HEK293 (cell line): ENCODE measurements around the gene TRUB1.

ENCODE experiments used
- CTCF ChIA-PET: fragments of 350-600 bp; formaldehyde crosslinking; extraction: SDS; loops from one replicate; lab custom pipeline; 2021; ENCODE audit warnings: antibody characterized with exemption; lab: Yijun Ruan, JAX
- POLR2A ChIA-PET: fragments of 300-600 bp; formaldehyde crosslinking; extraction: SDS; loops from one replicate; lab custom pipeline; 2020; ENCODE audit warnings: antibody characterized with exemption, inconsistent platforms; lab: Yijun Ruan, JAX
- H3K27ac ChIP-seq: fragments of 200-500 bp; sonication (Bioruptor generic); 2 replicates; pipeline ENCODE4 v1.5.1; 2014; ENCODE audit warnings: low read depth, low read length, control low read depth, inconsistent platforms; ENCODE audit errors: extremely low read depth
- H3K36me3 ChIP-seq, 2 experiments: fragments of 200-500 bp in 1 of 2; sonication (Bioruptor generic) in 1 of 2; 1 replicate in 1 of 2; 2 replicates in 1 of 2; pipeline ENCODE4 v1.5.1; 2014 to 2017; ENCODE audit warnings: inconsistent platforms in 2 of 2, low read length in 2 of 2; ENCODE audit not compliant: control insufficient read depth in 2 of 2, insufficient read depth in 1 of 2
- H3K4me1 ChIP-seq: fragments of 200-500 bp; sonication (Bioruptor generic); 2 replicates; pipeline ENCODE4 v1.5.1; 2014; ENCODE audit warnings: mild to moderate bottlenecking, low read length, inconsistent platforms; ENCODE audit not compliant: control insufficient read depth, insufficient read depth
- H3K4me3 ChIP-seq: 2 replicates; pipeline ENCODE4 v1.5.1; 2011; ENCODE audit warnings: low read depth, mild to moderate bottlenecking, control low read depth, low read length, moderate library complexity
- H3K9me3 ChIP-seq: fragments of 200-500 bp; sonication (Bioruptor generic); 2 replicates; pipeline ENCODE4 v1.5.1; 2014; ENCODE audit warnings: low read depth, low read length, inconsistent platforms; ENCODE audit not compliant: control insufficient read depth, insufficient read depth
- GLI2 ChIP-seq: fragments of 450-650 bp; formaldehyde crosslinking; IDR thresholded peaks from 2 replicates; pipeline ENCODE4; 2017; ENCODE audit warnings: missing biosample characterization, missing genetic modification characterization, low read depth, borderline replicate concordance
- IKZF3 ChIP-seq: fragments of 450-650 bp; IDR thresholded peaks from 2 replicates; pipeline ENCODE4 v1.5.0; 2018; ENCODE audit warnings: missing biosample characterization, mild to moderate bottlenecking, missing genetic modification characterization, moderate library complexity
- ZFP41 ChIP-seq: fragments of 450-650 bp; formaldehyde crosslinking; IDR thresholded peaks from 2 replicates; pipeline ENCODE4 v1.5.1; 2016; ENCODE audit warnings: missing biosample characterization, missing genetic modification characterization, borderline replicate concordance
- ZNF169 ChIP-seq: fragments of 450-650 bp; formaldehyde crosslinking; IDR thresholded peaks from 2 replicates; pipeline ENCODE4 v1.5.1; 2016; ENCODE audit warnings: missing biosample characterization, missing genetic modification characterization
- ZNF341 ChIP-seq: fragments of 450-650 bp; formaldehyde crosslinking; IDR thresholded peaks from 2 replicates; pipeline ENCODE4; 2016; ENCODE audit warnings: low read depth, missing biosample characterization, missing genetic modification characterization
- ZNF350 ChIP-seq: fragments of 450-650 bp; formaldehyde crosslinking; IDR thresholded peaks from 2 replicates; pipeline ENCODE4 v1.5.0; 2017; ENCODE audit warnings: missing biosample characterization, mild to moderate bottlenecking, missing genetic modification characterization
- ZNF473 ChIP-seq: fragments of 450-650 bp; formaldehyde crosslinking; IDR thresholded peaks from 2 replicates; pipeline ENCODE4 v1.5.1; 2017; ENCODE audit warnings: missing biosample characterization, missing genetic modification characterization
- ZNF48 ChIP-seq: fragments of 450-650 bp; formaldehyde crosslinking; IDR thresholded peaks from 2 replicates; pipeline ENCODE4 v1.5.1; 2016; ENCODE audit warnings: missing biosample characterization, missing genetic modification characterization
- ZNF664 ChIP-seq: fragments of 450-650 bp; formaldehyde crosslinking; IDR thresholded peaks from 2 replicates; pipeline ENCODE4 v1.5.1; 2016; ENCODE audit warnings: missing biosample characterization, missing genetic modification characterization
- ZNF830 ChIP-seq: fragments of 450-650 bp; IDR thresholded peaks from 2 replicates; pipeline ENCODE4 v1.5.0; 2018; ENCODE audit warnings: missing biosample characterization, missing genetic modification characterization, low read depth, mild to moderate bottlenecking, moderate library complexity
- TF ChIP-seq, protein P1 (sequence below): fragments of 450-650 bp; IDR thresholded peaks from 2 replicates; pipeline ENCODE4 v1.5.1; 2018; ENCODE audit warnings: missing biosample characterization, mild to moderate bottlenecking, missing genetic modification characterization
- TF ChIP-seq, protein P2 (sequence below): fragments of 450-650 bp; formaldehyde crosslinking; IDR thresholded peaks from 2 replicates; pipeline ENCODE4 v1.5.1; 2017; ENCODE audit warnings: missing biosample characterization, missing genetic modification characterization
- TF ChIP-seq, protein P3 (sequence below): fragments of 450-650 bp; formaldehyde crosslinking; conservative IDR thresholded peaks from 2 replicates; pipeline ENCODE4 v1.5.1; 2016; ENCODE audit warnings: low read depth, missing biosample characterization, missing genetic modification characterization
- TF ChIP-seq, protein P4 (sequence below): IDR thresholded peaks from 2 replicates; pipeline ENCODE4 v1.6.1; 2011; ENCODE audit warnings: mild to moderate bottlenecking, low read depth, low read length, borderline replicate concordance
- TF ChIP-seq, protein P5 (sequence below): fragments of 450-650 bp; formaldehyde crosslinking; IDR thresholded peaks from 2 replicates; pipeline ENCODE4 v1.5.1; 2016; ENCODE audit warnings: missing biosample characterization, missing genetic modification characterization
- TF ChIP-seq, protein P6 (sequence below): fragments of 450-650 bp; formaldehyde crosslinking; IDR thresholded peaks from 2 replicates; pipeline ENCODE4 v1.5.1; 2017; ENCODE audit warnings: missing biosample characterization, missing genetic modification characterization
- TF ChIP-seq, protein P7 (sequence below): fragments of 450-650 bp; formaldehyde crosslinking; IDR thresholded peaks from 2 replicates; pipeline ENCODE4 v1.5.1; 2017; ENCODE audit warnings: missing biosample characterization, missing genetic modification characterization
- TF ChIP-seq, protein P8 (sequence below): fragments of 450-650 bp; formaldehyde crosslinking; IDR thresholded peaks from 2 replicates; pipeline ENCODE4 v1.5.1; 2016; ENCODE audit warnings: missing biosample characterization, missing genetic modification characterization

Gene TRUB1

DNA sequence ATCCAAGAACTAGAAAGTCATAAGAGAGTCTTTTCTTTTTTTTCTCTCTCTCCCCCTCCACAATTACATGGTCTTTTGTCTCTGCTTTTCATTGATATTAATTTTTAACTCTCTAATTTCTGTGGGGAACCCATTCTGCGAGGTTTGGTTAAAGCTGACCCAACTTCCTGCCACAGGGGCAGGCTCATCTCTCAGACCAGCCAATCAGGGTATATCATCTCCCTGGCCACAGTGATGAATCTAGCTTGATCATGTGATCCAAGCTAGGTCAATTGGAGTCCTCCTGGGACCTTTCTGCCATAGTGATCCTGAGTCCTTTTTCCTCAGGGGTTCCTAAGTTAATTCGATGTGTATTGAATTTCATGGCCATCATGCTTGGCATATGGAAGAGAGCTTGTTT is 38.0 kb upstream of the TRUB1 start (continued):
- no peak for TF ChIP-seq ZNF350 (tag by site-specific recombination)
- TF ChIP-seq, protein P1, sequence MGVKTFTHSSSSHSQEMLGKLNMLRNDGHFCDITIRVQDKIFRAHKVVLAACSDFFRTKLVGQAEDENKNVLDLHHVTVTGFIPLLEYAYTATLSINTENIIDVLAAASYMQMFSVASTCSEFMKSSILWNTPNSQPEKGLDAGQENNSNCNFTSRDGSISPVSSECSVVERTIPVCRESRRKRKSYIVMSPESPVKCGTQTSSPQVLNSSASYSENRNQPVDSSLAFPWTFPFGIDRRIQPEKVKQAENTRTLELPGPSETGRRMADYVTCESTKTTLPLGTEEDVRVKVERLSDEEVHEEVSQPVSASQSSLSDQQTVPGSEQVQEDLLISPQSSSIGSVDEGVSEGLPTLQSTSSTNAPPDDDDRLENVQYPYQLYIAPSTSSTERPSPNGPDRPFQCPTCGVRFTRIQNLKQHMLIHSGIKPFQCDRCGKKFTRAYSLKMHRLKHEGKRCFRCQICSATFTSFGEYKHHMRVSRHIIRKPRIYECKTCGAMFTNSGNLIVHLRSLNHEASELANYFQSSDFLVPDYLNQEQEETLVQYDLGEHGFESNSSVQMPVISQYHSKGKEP (tag by site-specific recombination): no peak

DNA sequence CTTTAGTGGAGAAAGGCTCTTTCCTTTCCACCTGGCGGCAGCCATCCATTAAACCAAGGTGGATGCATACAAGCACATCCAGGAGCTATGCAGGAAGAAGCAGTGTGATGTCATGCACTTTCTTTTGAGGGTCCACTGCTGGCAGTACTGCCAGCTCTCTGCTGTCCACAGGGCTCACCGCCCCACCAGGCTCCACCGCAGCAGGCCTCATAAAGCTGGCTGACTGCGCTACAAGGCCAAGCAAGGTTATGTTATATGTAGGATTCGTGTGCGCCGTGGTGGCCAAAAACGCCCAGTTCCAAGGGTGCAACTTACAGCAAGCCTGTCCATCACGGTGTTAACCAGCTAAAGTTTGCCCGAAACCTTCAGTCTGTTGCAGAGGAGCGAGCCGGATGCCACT is 37.3 kb upstream of the TRUB1 start:
- Histone ChIP-seq H3K4me3 (no peak overlapping the region), H3K27ac (no peak overlapping the region), H3K9me3 (no peaks in the 10 kb centered on the region), H3K36me3 (no peaks in the 10 kb centered on the region), H3K4me1 (peaks cover 3% of the 10 kb centered on the region; the same call in 1 of the 2 replicates)
- TF ChIP-seq IKZF3 (tag by site-specific recombination) (no peak), ZNF473 (tag by site-specific recombination) (no peak), ZNF48 (no peak), ZNF830 (tag by site-specific recombination) (no peak), ZNF341 (no peak), ZNF169 (tag by site-specific recombination) (no peak), GLI2 (tag by site-specific recombination) (no peak), ZNF664 (tag by site-specific recombination) (no peak), ZFP41 (tag by site-specific recombination) (no peak)
- TF ChIP-seq, protein P2, sequence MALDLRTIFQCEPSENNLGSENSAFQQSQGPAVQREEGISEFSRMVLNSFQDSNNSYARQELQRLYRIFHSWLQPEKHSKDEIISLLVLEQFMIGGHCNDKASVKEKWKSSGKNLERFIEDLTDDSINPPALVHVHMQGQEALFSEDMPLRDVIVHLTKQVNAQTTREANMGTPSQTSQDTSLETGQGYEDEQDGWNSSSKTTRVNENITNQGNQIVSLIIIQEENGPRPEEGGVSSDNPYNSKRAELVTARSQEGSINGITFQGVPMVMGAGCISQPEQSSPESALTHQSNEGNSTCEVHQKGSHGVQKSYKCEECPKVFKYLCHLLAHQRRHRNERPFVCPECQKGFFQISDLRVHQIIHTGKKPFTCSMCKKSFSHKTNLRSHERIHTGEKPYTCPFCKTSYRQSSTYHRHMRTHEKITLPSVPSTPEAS (tag by site-specific recombination): no peak
- TF ChIP-seq, protein P3, sequence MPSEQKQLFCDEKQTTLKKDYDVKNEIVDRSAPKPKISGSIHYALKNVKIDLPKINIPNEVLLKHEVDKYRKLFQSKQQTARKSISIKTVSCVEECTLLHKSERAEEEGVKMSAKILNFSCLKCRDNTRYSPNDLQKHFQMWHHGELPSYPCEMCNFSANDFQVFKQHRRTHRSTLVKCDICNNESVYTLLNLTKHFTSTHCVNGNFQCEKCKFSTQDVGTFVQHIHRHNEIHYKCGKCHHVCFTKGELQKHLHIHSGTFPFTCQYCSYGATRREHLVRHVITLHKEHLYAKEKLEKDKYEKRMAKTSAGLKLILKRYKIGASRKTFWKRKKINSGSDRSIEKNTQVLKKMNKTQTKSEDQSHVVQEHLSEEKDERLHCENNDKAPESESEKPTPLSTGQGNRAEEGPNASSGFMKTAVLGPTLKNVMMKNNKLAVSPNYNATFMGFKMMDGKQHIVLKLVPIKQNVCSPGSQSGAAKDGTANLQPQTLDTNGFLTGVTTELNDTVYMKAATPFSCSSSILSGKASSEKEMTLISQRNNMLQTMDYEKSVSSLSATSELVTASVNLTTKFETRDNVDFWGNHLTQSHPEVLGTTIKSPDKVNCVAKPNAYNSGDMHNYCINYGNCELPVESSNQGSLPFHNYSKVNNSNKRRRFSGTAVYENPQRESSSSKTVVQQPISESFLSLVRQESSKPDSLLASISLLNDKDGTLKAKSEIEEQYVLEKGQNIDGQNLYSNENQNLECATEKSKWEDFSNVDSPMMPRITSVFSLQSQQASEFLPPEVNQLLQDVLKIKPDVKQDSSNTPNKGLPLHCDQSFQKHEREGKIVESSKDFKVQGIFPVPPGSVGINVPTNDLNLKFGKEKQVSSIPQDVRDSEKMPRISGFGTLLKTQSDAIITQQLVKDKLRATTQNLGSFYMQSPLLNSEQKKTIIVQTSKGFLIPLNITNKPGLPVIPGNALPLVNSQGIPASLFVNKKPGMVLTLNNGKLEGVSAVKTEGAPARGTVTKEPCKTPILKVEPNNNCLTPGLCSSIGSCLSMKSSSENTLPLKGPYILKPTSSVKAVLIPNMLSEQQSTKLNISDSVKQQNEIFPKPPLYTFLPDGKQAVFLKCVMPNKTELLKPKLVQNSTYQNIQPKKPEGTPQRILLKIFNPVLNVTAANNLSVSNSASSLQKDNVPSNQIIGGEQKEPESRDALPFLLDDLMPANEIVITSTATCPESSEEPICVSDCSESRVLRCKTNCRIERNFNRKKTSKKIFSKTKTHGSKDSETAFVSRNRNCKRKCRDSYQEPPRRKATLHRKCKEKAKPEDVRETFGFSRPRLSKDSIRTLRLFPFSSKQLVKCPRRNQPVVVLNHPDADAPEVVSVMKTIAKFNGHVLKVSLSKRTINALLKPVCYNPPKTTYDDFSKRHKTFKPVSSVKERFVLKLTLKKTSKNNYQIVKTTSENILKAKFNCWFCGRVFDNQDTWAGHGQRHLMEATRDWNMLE (tag by site-specific recombination): no peak
- TF ChIP-seq, protein P4, sequence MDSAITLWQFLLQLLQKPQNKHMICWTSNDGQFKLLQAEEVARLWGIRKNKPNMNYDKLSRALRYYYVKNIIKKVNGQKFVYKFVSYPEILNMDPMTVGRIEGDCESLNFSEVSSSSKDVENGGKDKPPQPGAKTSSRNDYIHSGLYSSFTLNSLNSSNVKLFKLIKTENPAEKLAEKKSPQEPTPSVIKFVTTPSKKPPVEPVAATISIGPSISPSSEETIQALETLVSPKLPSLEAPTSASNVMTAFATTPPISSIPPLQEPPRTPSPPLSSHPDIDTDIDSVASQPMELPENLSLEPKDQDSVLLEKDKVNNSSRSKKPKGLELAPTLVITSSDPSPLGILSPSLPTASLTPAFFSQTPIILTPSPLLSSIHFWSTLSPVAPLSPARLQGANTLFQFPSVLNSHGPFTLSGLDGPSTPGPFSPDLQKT: no peak
- TF ChIP-seq, protein P5, sequence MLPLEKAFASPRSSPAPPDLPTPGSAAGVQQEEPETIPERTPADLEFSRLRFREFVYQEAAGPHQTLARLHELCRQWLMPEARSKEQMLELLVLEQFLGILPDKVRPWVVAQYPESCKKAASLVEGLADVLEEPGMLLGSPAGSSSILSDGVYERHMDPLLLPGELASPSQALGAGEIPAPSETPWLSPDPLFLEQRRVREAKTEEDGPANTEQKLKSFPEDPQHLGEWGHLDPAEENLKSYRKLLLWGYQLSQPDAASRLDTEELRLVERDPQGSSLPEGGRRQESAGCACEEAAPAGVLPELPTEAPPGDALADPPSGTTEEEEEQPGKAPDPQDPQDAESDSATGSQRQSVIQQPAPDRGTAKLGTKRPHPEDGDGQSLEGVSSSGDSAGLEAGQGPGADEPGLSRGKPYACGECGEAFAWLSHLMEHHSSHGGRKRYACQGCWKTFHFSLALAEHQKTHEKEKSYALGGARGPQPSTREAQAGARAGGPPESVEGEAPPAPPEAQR (tag by site-specific recombination): no peak
- TF ChIP-seq, protein P6, sequence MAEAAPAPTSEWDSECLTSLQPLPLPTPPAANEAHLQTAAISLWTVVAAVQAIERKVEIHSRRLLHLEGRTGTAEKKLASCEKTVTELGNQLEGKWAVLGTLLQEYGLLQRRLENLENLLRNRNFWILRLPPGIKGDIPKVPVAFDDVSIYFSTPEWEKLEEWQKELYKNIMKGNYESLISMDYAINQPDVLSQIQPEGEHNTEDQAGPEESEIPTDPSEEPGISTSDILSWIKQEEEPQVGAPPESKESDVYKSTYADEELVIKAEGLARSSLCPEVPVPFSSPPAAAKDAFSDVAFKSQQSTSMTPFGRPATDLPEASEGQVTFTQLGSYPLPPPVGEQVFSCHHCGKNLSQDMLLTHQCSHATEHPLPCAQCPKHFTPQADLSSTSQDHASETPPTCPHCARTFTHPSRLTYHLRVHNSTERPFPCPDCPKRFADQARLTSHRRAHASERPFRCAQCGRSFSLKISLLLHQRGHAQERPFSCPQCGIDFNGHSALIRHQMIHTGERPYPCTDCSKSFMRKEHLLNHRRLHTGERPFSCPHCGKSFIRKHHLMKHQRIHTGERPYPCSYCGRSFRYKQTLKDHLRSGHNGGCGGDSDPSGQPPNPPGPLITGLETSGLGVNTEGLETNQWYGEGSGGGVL: no peak
- TF ChIP-seq, protein P7, sequence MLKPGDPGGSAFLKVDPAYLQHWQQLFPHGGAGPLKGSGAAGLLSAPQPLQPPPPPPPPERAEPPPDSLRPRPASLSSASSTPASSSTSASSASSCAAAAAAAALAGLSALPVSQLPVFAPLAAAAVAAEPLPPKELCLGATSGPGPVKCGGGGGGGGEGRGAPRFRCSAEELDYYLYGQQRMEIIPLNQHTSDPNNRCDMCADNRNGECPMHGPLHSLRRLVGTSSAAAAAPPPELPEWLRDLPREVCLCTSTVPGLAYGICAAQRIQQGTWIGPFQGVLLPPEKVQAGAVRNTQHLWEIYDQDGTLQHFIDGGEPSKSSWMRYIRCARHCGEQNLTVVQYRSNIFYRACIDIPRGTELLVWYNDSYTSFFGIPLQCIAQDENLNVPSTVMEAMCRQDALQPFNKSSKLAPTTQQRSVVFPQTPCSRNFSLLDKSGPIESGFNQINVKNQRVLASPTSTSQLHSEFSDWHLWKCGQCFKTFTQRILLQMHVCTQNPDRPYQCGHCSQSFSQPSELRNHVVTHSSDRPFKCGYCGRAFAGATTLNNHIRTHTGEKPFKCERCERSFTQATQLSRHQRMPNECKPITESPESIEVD (tag by site-specific recombination): no peak
- TF ChIP-seq, protein P8, sequence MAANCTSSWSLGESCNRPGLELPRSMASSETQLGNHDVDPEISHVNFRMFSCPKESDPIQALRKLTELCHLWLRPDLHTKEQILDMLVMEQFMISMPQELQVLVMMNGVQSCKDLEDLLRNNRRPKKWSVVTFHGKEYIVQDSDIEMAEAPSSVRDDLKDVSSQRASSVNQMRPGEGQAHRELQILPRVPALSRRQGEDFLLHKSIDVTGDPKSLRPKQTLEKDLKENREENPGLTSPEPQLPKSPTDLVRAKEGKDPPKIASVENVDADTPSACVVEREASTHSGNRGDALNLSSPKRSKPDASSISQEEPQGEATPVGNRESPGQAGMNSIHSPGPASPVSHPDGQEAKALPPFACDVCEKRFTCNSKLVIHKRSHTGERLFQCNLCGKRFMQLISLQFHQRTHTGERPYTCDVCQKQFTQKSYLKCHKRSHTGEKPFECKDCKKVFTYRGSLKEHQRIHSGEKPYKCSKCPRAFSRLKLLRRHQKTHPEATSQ (tag by site-specific recombination): no peak
- CTCF ChIA-PET: interaction anchor here (1.1 kb wide), 1 partner anchor 22 kb away, joined by 4 read pairs; no protein-coding TSS in a partner anchor
- POLR2A ChIA-PET: no interaction called here
